Upper lobe of left lung (tissue), 6 donors: Measurements from ENCODE around the gene SFT2D1. TPM values are rescaled to one million over a fixed set of nuclear protein-coding genes. Genes with fewer than 3 reads are reported as not detected.

Source experiments
- ATAC-seq, 2 donors: fragments of 200-7000 bp; cut with Tn5 transposase; one replicate each; pipeline ENCODE4 v1.9.1; 2022; ENCODE audit warnings: mild to moderate bottlenecking in 2 of 2, moderate library complexity in 2 of 2; ENCODE audit not compliant: low FRiP score in 2 of 2
- DNase-seq, 2 donors: peaks; one replicate each; pipeline ENCODE4 v3.0.0-alpha.2; 2019 to 2020
- H3K27ac ChIP-seq, 4 donors: fragments of 200-600 bp; sonication (generic); one replicate each; pipeline ENCODE4 v1.5.1; 2016 to 2019
- H3K27me3 ChIP-seq, 4 donors: fragments of 200-600 bp; sonication (generic); one replicate each; pipeline ENCODE4 v1.5.1; 2017 to 2019
- H3K36me3 ChIP-seq, 4 donors: fragments of 200-600 bp; sonication (generic); one replicate each; pipeline ENCODE4 v1.5.1; 2016 to 2019
- H3K4me1 ChIP-seq, 4 donors: fragments of 200-600 bp; sonication (generic); one replicate each; pipeline ENCODE4 v1.5.1; 2018 to 2019
- H3K4me3 ChIP-seq, 4 donors: fragments of 200-600 bp; sonication (generic); one replicate each; pipeline ENCODE4 v1.5.1; 2017 to 2019; ENCODE audit warnings: mild to moderate bottlenecking in 2 of 4, moderate library complexity in 1 of 4
- H3K9me3 ChIP-seq, 4 donors: fragments of 200-600 bp; sonication (generic); one replicate each; pipeline ENCODE4 v1.5.1; 2018 to 2019
- CTCF ChIP-seq, 6 experiments: fragments of 450-650 bp in 4 of 6; fragments of 200-600 bp in 2 of 6; sonication (generic) in 2 of 6; IDR thresholded peaks; one replicate each; pipeline ENCODE4 v1.5.1; 2016 to 2019; ENCODE audit warnings: antibody characterized with exemption in 6 of 6
- EP300 ChIP-seq, 4 donors: sonication (generic); formaldehyde crosslinking; IDR thresholded peaks; one replicate each; pipeline ENCODE4 v1.5.1; 2017; ENCODE audit warnings: antibody characterized with exemption in 4 of 4, control low read depth in 2 of 4
- POLR2A ChIP-seq, 4 donors: fragments of 450-650 bp; IDR thresholded peaks; one replicate each; pipeline ENCODE4 v1.5.1; 2016 to 2017; ENCODE audit warnings: antibody characterized with exemption in 4 of 4, mild to moderate bottlenecking in 2 of 4
- POLR2AphosphoS5 ChIP-seq, 2 donors: sonication (generic); formaldehyde crosslinking; IDR thresholded peaks; one replicate each; pipeline ENCODE4 v1.5.1; 2017; ENCODE audit warnings: antibody characterized with exemption in 2 of 2
- WGBS, 2 donors: methylation state at CpG; one replicate each; pipeline ENCODE4 v1.1.5; 2017 to 2018; 5-methylcytosine and 5-hydroxymethylcytosine counted together
- total RNA-seq, 6 donors: library from RNA; depleted of rRNA in 4 of 6; stranded (reverse); fragments of >200 nt in 4 of 6; gene quantifications; one replicate each; pipeline versions ENCODE4 v1.1.0 to v1.2.1, GENCODE V29; 2016 to 2021
- donor health status: DM: no; HTN: no; CAD: no; lungs with moderate emphysema.
- donor health status: DM: no; HTN: yes; CAD: no; lungs with severe emphysema.

The SFT2D1 gene
- total RNA-seq, 6 donors from 2014 or later, result 8.4 to 56.5 (median 44.9) TPM

GRCh38 chr6:166278579-166279392 is 63.6 kb downstream of the SFT2D1 start:
- DNase-seq, result no peak
- Histone ChIP-seq H3K27ac (no peak overlapping the region), H3K27me3 (no peaks in the 10 kb centered on the region), H3K4me3 (no peak overlapping the region), H3K36me3 (no peaks in the 10 kb centered on the region), H3K9me3 (no peaks in the 10 kb centered on the region), H3K4me1 (peaks cover 0 to 10% (median 3%) of the 10 kb centered on the region in 4 donors)
- 80 to 86% methylated on average over 8 of the region's 8 CpGs for WGBS, 2 donors
- no peak for ATAC-seq
- TF ChIP-seq POLR2AphosphoS5 (IDR thresholded peaks at IDR 0.05) (no peak), POLR2A (IDR thresholded peaks at IDR 0.05) (no peak), EP300 (IDR thresholded peaks at IDR 0.05) (no peak), CTCF (IDR thresholded peaks at IDR 0.05) (no peak)

DNA sequence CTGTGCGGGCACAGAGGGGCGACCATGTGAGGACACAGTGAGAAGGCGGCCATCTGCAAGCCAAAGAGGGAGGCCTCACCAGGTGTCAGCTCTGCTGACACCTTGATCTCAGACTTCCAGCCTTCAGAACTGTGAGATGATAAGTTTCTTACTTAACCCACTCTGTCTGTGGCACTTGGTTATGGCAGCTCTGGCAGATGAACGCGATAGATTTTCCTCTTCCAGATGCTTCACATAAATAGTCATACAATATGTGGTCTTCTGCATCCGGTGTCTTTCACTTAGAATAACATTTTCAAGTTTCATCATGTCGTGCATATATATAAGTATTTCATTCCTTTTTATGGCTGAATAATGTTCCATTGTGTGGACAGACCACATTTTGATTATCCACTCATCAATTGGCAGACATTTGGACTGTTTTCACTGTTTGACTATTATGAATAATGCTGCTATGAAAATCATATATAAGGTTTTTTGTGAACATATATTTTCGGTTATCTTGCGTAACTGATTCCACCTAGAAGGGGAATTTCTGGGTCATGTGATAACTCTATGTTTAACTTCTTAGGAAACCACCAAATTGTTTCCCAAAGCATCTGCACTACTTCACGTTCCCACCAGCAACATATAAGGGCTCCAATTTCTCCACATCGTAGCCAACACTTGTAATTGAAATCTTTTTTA is 64.3 kb downstream of the SFT2D1 start:
- Histone ChIP-seq H3K4me3 (no peak overlapping the region), H3K27ac (no peak overlapping the region), H3K36me3 (no peaks in the 10 kb centered on the region), H3K9me3 (no peaks in the 10 kb centered on the region), H3K4me1 (peaks cover 0 to 10% (median 3%) of the 10 kb centered on the region in 4 donors), H3K27me3 (no peaks in the 10 kb centered on the region)
- 78 to 84% methylated on average over 11 of the region's 11 CpGs for WGBS, 2 donors
- TF ChIP-seq CTCF (IDR thresholded peaks at IDR 0.05) (no peak), EP300 (IDR thresholded peaks at IDR 0.05) (no peak), POLR2A (IDR thresholded peaks at IDR 0.05) (no peak), POLR2AphosphoS5 (IDR thresholded peaks at IDR 0.05) (no peak)
- no peak for DNase-seq
- ATAC-seq, result no peak

DNA sequence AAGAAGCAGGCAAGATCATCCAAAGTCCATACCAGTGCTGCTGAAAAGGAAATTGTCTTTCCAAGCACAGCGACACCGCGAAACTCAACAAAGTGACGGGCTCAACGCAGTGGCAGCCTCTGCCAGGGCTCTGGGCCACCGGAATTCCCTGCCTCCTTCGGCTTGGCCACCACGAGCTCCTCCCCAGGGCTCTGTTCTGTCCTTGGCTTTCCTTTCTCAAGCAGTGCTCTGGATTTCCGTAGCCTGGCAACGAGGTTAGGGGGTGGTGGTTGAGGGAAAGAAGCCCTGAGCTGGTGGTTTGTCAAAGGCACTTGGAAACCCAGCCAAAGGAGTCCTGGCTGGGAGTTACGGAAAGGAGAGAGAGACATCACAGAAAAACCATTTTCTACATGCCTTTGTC is 65.3 kb downstream of the SFT2D1 start:
- no peak for ATAC-seq
- WGBS, 2 donors, result 49 to 56% methylated on average over 10 to 11 of the region's 11 CpGs
- TF ChIP-seq EP300 (IDR thresholded peaks at IDR 0.05), result no peak
- no peak for TF ChIP-seq CTCF (IDR thresholded peaks at IDR 0.05)
- no peak for TF ChIP-seq POLR2AphosphoS5 (IDR thresholded peaks at IDR 0.05)
- TF ChIP-seq POLR2A (IDR thresholded peaks at IDR 0.05), result no peak
- DNase-seq, result no peak
- no peak overlapping the region for H3K4me3 ChIP-seq
- peaks cover 0 to 10% (median 3%) of the 10 kb centered on the region in 4 donors for H3K4me1 ChIP-seq
- H3K9me3 ChIP-seq, result no peaks in the 10 kb centered on the region
- H3K27me3 ChIP-seq, result no peaks in the 10 kb centered on the region
- H3K36me3 ChIP-seq, result no peaks in the 10 kb centered on the region
- no peak overlapping the region for H3K27ac ChIP-seq

DNA sequence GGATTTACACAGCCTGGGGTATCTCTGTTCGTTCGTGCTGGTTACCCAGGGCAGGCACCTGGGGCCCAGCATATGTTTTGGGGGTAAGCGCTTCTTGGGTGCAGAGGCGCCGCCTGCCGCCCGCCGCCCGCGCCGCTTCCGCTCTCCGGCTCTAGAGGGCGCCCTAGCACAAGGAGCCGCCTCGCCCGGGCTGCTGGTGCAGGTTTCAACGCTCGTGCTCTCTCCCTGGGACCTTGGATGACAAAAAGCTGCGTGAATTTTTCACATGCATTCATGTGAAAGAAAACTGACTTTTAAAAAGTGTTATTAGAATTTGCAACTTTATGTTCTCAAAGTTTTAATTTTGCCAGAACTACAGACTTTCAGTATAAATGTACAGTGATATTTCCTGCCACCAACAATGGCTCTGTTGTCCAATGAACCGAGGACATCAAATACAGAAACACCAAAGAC is 66.6 kb downstream of the SFT2D1 start:
- H3K27ac ChIP-seq, result no peak overlapping the region
- no peaks in the 10 kb centered on the region for H3K9me3 ChIP-seq
- WGBS, 2 donors, result 1 to 3% methylated on average over 13 to 20 of the region's 21 CpGs
- no peak overlapping the region for H3K4me3 ChIP-seq
- DNase-seq (peak; percentile 85 to 96), ATAC-seq (peak; percentile 87 to 94)
- TF ChIP-seq CTCF (IDR thresholded peaks at IDR 0.05), result peak; percentile 90 to 99 (median 93)
- no peak for TF ChIP-seq POLR2AphosphoS5 (IDR thresholded peaks at IDR 0.05)
- no peaks in the 10 kb centered on the region for H3K27me3 ChIP-seq
- H3K36me3 ChIP-seq, result no peaks in the 10 kb centered on the region
- peaks cover 0 to 10% (median 3%) of the 10 kb centered on the region in 4 donors for H3K4me1 ChIP-seq
